Activated CD8-positive, alpha-beta memory T cell treated with anti-CD3 and anti-CD28 coated beads for 36 hours (primary cell): Measurements from ENCODE around the gene ADAP2. TPM values are rescaled to one million over a fixed set of nuclear protein-coding genes. Genes with fewer than 3 reads are reported as not detected.

Experiments
- CTCF ChIA-PET: fragments of 350-600 bp; sonication (Branson Sonifier 250); formaldehyde crosslinking; loops from one replicate; lab custom pipeline; 2021; ENCODE audit warnings: antibody characterized with exemption; lab: Charles Lee
- POLR2A ChIA-PET: fragments of 350-600 bp; sonication (Branson Sonifier 250); formaldehyde crosslinking; loops from one replicate; lab custom pipeline; 2021; ENCODE audit warnings: antibody characterized with exemption; lab: Charles Lee
- total RNA-seq, 2 experiments: library from RNA; stranded (reverse); gene quantifications; one replicate each; pipeline ENCODE4 v1.2.3, GENCODE V29; 2021

Gene ADAP2
- total RNA-seq, 2 experiments from 2014 or later = 0.63 to 0.65 TPM

GRCh38 chr17:31003225-31003866 is 81.6 kb downstream of the ADAP2 start:
- POLR2A ChIA-PET = no interaction called here
- CTCF ChIA-PET = interaction anchor here (0.6 kb wide), 1 partner anchor 869 kb away, joined by 3 read pairs; no protein-coding TSS in a partner anchor

DNA sequence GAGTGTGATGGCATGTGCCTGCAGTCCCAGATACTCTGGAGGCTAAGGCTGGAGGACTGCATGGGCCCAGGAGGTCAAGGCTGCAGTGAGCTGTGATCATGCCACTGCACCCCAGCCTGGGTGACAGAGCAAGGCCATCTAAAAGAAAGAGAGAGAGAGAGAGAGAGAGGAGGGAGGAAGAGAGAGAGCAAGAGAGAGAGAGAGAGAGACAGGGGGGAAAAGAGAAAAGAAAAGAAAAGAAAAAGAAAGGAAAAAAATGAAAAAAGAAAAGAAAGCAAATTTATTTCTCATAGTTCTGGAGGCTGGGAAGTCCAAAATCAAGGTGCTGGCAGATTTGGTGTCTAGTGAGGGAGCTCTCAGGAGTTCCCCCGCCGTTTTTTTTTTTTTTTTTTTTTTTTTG is 82.4 kb downstream of the ADAP2 start:
- ChIA-PET POLR2A (no interaction called here), CTCF (no interaction called here)

GRCh38 chr17:31007695-31008373 is 86.1 kb downstream of the ADAP2 start:
- CTCF ChIA-PET = interaction anchor here (1.2 to 1.6 kb wide), 2 partner anchors 11 to 37 kb away, joined by 3 to 5 read pairs; partner anchors contain the start of gene RNF135
- POLR2A ChIA-PET = interaction anchor here (0.6 to 1.3 kb wide), 9 partner anchors 10 to 1290 kb away, joined by 3 to 6 read pairs (median 3); partner anchors contain the start of gene RNF135

GRCh38 chr17:31008374-31009041 is 86.8 kb downstream of the ADAP2 start:
- CTCF ChIA-PET = interaction anchor here (1.2 to 1.6 kb wide), 2 partner anchors 11 to 37 kb away, joined by 3 to 5 read pairs; partner anchors contain the start of gene RNF135
- POLR2A ChIA-PET = interaction anchor here (0.6 to 1.3 kb wide), 8 partner anchors 11 to 413 kb away, joined by 3 to 5 read pairs (median 3); partner anchors contain the start of gene RNF135

Other genes starting within 250 kb of the ADAP2 start
- gene CRLF3, start 97.3 kb upstream of the ADAP2 start, total RNA-seq = 10 to 100 TPM; 38.4 to 40.1 TPM
- gene ATAD5, start 90.0 kb upstream of the ADAP2 start, total RNA-seq = 10 to 100 TPM; 32.1 to 32.2 TPM
- 10 to 100 TPM; 15.5 to 19.2 TPM for gene TEFM, start 15.7 kb upstream of the ADAP2 start, total RNA-seq
- gene RNF135, start 49.1 kb downstream of the ADAP2 start, total RNA-seq = 1 to 10 TPM; 7.8 to 8.7 TPM
- 10 to 100 TPM; 20.4 to 24.0 TPM for gene NF1, start 173.0 kb downstream of the ADAP2 start, total RNA-seq